ENCODE results near the gene CKMT2.
"Not testable (repeated sequence)": the region's sequence is repeated elsewhere in the genome, so short reads cannot be mapped to it uniquely, and the experiment has no call there.

CKMT2 gene

GRCh38 chr5:81253875-81254274 is 20.8 kb downstream of the CKMT2 start:
- no peak for DNase-seq

- DNase-seq = no peak
Observed at GRCh38 chr5:81254886-81255559, 21.9 kb downstream of the CKMT2 start.

GRCh38 chr5:81256766-81257165 is 23.6 kb downstream of the CKMT2 start:
- DNase-seq = no peak

DNA sequence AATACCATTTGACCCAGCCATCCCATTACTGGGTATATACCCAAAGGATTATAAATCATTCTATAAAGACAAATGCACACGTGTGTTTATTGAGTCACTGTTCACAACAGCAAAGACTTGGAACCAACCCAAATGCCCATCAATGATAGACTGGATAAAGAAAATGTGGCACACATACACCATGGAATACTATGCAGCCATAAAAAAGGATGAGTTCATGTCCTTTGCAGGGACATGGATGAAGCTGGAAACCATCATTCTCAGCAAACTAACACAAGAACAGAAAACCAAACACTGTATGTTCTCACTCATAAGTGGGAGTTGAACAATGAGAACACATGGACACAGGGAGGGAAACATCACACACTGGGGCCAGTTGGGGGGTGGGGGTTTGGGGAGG is 29.7 kb downstream of the CKMT2 start:
- not testable (repeated sequence) for DNase-seq

DNA sequence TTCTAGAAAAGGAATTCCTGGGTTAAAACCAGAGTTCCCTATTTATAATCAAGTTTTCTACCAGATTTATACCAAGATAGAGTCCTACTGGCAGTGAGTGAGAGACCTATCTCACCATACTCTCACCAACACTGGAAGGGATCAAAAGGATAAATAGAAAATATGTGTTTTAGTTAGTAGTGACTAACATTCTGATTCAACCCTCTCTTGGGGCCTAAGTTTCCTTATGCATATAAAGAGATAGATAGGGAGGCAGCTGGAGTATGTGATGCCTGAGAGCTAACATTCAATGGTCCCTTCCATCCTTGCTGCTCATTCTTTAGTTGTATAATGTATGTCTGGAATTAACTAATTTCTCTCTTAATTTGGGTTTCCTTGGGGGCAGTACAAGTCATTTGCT is 32.0 kb downstream of the CKMT2 start:
- DNase-seq = no peak

- DNase-seq = peak; percentile 43
Observed at GRCh38 chr5:81268521-81269196, 35.5 kb downstream of the CKMT2 start.

DNA sequence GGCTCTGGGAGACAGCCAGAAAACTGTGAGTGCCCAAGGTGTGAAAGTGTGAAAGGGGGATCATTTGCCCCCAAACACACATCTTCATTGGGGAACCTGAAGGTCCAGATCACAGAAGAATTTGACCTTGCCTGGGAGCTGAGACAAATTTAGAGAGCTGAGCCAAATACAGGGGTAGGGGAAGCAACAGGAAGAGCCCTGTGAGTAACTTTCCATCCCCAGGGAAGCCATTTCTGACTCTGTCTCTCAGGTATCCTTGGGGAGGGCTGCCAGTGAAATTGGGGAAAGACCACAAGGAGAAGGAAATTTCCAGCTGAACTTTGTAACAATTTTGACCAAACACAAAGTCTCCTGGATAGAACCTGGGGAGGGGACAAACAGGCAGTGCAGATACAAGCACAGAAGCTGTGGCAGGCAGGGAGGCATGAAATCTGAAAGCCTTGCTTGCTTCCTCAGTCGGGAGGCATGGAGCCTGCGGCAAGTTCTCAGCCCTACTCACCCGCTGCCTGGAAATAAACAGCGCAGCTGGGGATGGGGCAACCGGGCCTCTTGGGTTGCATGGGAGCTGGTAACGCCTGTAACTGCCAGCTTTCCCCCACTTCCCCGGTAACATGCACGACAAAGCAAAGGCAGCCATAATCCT is 36.8 kb downstream of the CKMT2 start:
- no peak for DNase-seq

- not testable (repeated sequence) for DNase-seq
Observed at GRCh38 chr5:81270394-81271027, 37.4 kb downstream of the CKMT2 start.

GRCh38 chr5:81283976-81284375 is 50.9 kb downstream of the CKMT2 start:
- DNase-seq = no peak

DNA sequence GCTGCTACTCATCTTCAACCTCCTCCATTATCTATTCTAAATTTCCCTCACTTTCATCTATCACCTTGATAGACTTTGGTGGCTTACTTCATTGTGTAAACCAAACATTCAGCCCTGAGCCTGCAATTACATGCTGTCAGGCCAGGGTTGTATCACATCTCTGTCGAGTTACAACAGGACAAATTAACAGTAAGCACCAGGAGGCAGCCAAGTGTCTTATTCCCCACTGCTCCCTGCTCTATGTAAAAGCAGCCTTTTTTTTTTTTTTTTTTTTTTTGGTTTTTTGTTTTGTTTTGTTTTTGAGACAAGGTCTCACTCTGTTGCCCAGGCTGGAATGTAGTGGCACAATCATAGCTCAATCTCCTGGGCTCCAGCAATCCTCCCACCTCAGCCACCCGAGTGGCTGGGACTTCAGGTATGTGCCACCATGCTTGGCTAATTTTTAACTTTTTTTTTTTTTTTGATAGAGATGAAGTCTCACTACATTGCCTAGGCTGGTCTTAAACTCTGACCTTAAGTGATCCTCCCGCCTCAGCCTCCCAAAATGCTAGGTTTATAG is 53.0 kb downstream of the CKMT2 start:
- no peak for DNase-seq

GRCh38 chr5:81288021-81288433 is 54.9 kb downstream of the CKMT2 start:
- no peak for DNase-seq

DNA sequence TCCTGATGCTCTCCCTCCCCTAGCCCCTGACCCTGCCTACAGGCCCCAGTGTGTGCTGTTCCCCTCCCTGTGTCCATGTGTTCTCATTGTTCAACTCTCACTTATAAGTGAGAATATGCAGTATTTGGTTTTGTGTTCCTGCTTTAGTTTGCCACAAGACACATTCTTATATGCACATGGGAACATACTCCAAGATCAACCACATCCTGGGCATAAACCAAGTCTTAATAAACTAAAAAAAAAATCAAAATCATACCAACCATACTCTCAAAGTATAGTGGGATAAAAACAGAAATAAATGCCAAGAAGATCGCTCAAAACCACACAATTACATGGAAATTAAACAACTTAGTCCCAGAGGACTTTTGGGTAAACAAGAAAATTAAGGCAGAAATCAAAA is 57.0 kb downstream of the CKMT2 start:
- DNase-seq = no peak

GRCh38 chr5:81292130-81292529 is 59.0 kb downstream of the CKMT2 start:
- DNase-seq = no peak

GRCh38 chr5:81294021-81294420 is 60.9 kb downstream of the CKMT2 start:
- not testable (repeated sequence) for DNase-seq

DNA sequence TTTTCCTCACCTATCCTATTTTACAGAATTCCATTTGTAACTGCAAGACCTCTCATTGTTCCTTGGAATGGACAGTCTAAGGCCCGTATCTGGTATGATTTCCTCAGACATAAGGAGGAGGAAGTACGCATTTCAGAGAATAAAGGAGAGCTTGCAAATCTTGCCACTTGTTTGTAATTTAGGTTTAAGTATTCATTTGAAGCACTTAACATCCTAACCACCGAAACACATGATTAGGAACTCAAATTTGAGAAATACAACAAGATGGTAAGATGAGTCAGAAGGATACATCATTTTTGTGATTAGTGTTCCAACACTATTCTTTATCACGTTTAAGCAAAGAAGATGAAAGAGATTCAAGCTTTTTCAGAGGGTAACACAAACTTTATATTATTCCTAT is 64.4 kb downstream of the CKMT2 start:
- DNase-seq = no peak

- no peak for DNase-seq
Observed at GRCh38 chr5:81300921-81301270, 67.8 kb downstream of the CKMT2 start.

DNA sequence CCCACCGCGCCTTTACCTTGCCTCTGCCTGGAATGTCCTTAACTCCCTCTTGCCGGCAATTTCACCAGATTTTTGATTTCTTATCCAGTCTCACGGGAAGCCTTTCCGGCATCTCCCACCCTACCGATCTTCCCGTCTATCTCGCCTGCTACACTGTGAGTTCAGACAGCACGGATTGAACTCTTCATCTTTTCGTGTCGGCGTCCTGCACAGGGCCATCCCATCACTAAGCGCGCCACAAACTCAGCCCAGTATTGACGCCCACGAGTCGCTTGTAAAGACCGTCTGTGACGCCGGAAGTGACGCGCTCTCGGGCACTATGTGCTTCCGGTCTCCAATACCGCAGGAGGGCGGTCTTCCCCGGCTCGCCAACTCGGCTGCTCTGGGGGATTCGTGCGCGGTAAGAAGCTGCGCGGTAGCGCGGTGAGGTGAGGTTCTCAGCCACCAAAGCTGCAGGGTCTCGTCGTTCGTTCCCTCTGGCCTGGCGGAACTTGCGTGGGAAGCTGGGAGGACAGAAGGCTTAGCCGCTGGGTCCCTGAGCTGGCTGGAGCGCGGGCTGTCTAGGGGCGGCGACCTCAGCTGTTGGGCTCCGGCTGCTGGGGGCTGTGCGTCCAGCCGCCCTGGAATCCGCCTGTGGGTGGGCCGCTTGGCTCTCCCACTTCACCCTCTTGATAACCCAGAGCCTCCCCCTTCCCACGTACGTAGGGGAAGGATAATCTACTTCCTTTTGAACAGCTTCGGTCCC is 68.3 kb downstream of the CKMT2 start, which contains the start of gene ZCCHC9:
Gene ZCCHC9 (plus strand): TSS at position 317 of the 745 bp plus-strand sequence. CDS start 3,171 bp downstream, outside the sequence.
- peak; percentile 89 for DNase-seq

DNA sequence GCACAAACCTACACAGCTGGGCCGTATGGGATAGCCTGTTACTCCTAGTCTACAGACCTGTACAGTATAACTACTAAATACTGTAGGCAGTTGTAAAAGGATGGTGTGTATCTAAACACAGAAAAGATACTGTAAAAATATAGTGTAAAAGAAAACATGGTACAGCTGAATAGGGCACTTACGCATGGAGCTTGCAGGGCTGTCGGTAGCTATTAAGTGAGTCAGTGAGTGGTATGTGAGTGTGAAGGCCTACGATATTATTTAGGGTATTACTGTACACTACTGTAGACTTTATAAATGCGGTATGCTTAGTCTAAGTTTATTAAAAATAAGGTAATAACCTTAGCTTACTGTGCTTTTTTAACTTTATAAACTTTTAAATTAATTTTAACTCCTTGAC is 69.5 kb downstream of the CKMT2 start:
- DNase-seq = no peak

- DNase-seq = no peak
Observed at GRCh38 chr5:81303563-81303962, 70.4 kb downstream of the CKMT2 start.

GRCh38 chr5:81305785-81306184 is 72.7 kb downstream of the CKMT2 start:
- DNase-seq = no peak

GRCh38 chr5:81308836-81309235 is 75.7 kb downstream of the CKMT2 start:
- no peak for DNase-seq

GRCh38 chr5:81310402-81311063 is 77.4 kb downstream of the CKMT2 start:
- no peak for DNase-seq
